Osteoblast (primary cell): ENCODE data around the gene CD109. TPM values are rescaled to one million over a fixed set of nuclear protein-coding genes. Genes with fewer than 3 reads are reported as not detected.
A peak's percentile ranks its signal among the peaks of the same experiment; 100 is the strongest.

Source experiments
- DNase-seq: peaks from one replicate; pipeline ENCODE4 v3.0.0; 2011; ENCODE audit warnings: low spot score, mixed read lengths; ENCODE audit not compliant: insufficient read length; ENCODE audit errors: missing footprints
- H2AFZ ChIP-seq: 2 replicates; pipeline ENCODE4 v1.6.0; 2011; ENCODE audit warnings: mild to moderate bottlenecking, low read length
- H3K27ac ChIP-seq: 2 replicates; pipeline ENCODE4 v1.5.1; 2011; ENCODE audit warnings: mild to moderate bottlenecking, low read depth, low read length, moderate library complexity
- H3K27me3 ChIP-seq: 2 replicates; pipeline ENCODE4 v1.6.0; 2012; ENCODE audit warnings: mild to moderate bottlenecking, control low read depth, inconsistent platforms, low read length, moderate library complexity; ENCODE audit not compliant: insufficient read depth
- H3K36me3 ChIP-seq: 2 replicates; pipeline ENCODE4 v1.5.1; 2011; ENCODE audit warnings: mild to moderate bottlenecking, low read length, control low read depth, moderate library complexity; ENCODE audit not compliant: insufficient read depth
- H3K4me1 ChIP-seq: 2 replicates; pipeline ENCODE4 v1.5.1; 2011; ENCODE audit warnings: mild to moderate bottlenecking, low read length, control low read depth, moderate library complexity; ENCODE audit not compliant: insufficient read depth
- H3K4me2 ChIP-seq: 2 replicates; pipeline ENCODE4 v1.6.0; 2011; ENCODE audit warnings: mild to moderate bottlenecking, low read length; ENCODE audit not compliant: insufficient read depth
- H3K4me3 ChIP-seq: fragments of 200-600 bp; sonication (generic); 3 replicates; pipeline ENCODE4 v1.5.1; 2012; ENCODE audit warnings: mild to moderate bottlenecking, low read length, inconsistent platforms; ENCODE audit not compliant: insufficient read depth
- H3K79me2 ChIP-seq: 2 replicates; pipeline ENCODE4 v1.6.0; 2012; ENCODE audit warnings: mild to moderate bottlenecking, low read length, control low read depth, inconsistent platforms; ENCODE audit not compliant: insufficient read depth
- H3K9me3 ChIP-seq: 2 replicates; pipeline ENCODE4 v1.5.1; 2011; ENCODE audit warnings: low read depth, low read length, control low read depth
- H4K20me1 ChIP-seq: 2 replicates; pipeline ENCODE4 v1.6.0; 2012; ENCODE audit warnings: mild to moderate bottlenecking, low read length, control low read depth; ENCODE audit not compliant: insufficient read depth
- total RNA-seq: library from RNA; depleted of rRNA; stranded (reverse); fragments of >200 nt; gene quantifications from 2 replicates; pipeline ENCODE4 v1.2.3, GENCODE V29; 2012
- TF ChIP-seq, protein P1 (sequence below): IDR thresholded peaks from 2 replicates; pipeline ENCODE4 v1.5.1; 2011; ENCODE audit warnings: mild to moderate bottlenecking, low read depth, low read length, moderate library complexity; ENCODE audit errors: extremely low read depth

Gene CD109
- total RNA-seq, 1 donor = 93.4 TPM

DNA sequence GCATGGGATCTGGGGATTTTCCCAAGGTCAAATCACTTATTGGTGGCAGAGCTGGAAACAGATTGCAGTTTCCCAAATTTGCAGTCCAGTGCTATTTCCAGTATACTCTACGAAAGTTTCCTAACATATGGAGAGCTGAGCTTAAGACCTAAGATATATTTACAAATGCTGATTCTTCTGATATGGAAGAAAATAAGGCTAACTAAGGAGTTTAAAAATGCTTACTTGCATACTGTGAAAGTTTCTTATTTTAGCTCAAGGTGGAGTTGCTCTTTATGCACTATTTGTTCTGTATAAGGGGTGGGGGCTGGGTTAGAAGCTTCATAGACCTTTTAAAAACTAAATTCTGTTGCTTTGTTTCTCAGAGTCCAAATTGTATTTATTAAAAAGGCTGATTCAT lies 7.5 kb downstream of the CD109 start:
- no peaks in the 10 kb centered on the region for H4K20me1 ChIP-seq
- peak overlapping the region; percentile 67 for H3K27ac ChIP-seq
- peak overlapping the region; percentile 16 for H3K4me2 ChIP-seq
- no peak for DNase-seq
- H3K4me1 ChIP-seq = peaks cover 18% of the 10 kb centered on the region
- no peaks in the 10 kb centered on the region for H3K9me3 ChIP-seq
- H3K36me3 ChIP-seq = peaks cover 16% of the 10 kb centered on the region
- TF ChIP-seq, protein P1, sequence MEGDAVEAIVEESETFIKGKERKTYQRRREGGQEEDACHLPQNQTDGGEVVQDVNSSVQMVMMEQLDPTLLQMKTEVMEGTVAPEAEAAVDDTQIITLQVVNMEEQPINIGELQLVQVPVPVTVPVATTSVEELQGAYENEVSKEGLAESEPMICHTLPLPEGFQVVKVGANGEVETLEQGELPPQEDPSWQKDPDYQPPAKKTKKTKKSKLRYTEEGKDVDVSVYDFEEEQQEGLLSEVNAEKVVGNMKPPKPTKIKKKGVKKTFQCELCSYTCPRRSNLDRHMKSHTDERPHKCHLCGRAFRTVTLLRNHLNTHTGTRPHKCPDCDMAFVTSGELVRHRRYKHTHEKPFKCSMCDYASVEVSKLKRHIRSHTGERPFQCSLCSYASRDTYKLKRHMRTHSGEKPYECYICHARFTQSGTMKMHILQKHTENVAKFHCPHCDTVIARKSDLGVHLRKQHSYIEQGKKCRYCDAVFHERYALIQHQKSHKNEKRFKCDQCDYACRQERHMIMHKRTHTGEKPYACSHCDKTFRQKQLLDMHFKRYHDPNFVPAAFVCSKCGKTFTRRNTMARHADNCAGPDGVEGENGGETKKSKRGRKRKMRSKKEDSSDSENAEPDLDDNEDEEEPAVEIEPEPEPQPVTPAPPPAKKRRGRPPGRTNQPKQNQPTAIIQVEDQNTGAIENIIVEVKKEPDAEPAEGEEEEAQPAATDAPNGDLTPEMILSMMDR = no peak
- no peaks in the 10 kb centered on the region for H3K27me3 ChIP-seq
- H2AFZ ChIP-seq = no peak overlapping the region
- H3K4me3 ChIP-seq = no peak overlapping the region
- H3K79me2 ChIP-seq = peaks cover 54% of the 10 kb centered on the region

DNA sequence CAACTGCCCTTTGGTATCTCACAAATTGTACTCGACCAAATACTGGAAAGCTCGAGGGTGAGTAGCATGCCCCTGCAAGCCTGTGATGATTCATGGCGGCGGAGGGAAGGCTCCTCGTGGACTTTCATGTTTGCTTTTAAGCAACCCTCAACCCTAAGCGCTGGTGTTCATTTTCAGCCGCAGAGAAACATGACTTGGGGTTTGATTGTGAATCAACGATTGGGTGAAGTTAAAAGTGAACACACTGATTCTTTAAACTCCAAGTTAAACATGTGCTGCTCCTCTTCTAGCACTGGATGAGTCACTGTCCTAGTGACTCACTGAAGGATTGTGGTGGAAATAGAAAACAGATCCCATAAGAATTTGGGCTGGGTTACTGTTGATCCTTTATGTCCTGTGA lies 8.3 kb downstream of the CD109 start:
- no peaks in the 10 kb centered on the region for H3K9me3 ChIP-seq
- H3K27me3 ChIP-seq = no peaks in the 10 kb centered on the region
- peaks cover 8% of the 10 kb centered on the region for H3K36me3 ChIP-seq
- no peaks in the 10 kb centered on the region for H4K20me1 ChIP-seq
- DNase-seq = peak; percentile 87
- H3K4me3 ChIP-seq = no peak overlapping the region
- H3K27ac ChIP-seq = peak overlapping the region; percentile 67
- peaks cover 18% of the 10 kb centered on the region for H3K4me1 ChIP-seq
- peaks cover 49% of the 10 kb centered on the region for H3K79me2 ChIP-seq
- TF ChIP-seq, protein P1 = no peak
- peak overlapping the region; percentile 16 for H3K4me2 ChIP-seq
- H2AFZ ChIP-seq = no peak overlapping the region

DNA sequence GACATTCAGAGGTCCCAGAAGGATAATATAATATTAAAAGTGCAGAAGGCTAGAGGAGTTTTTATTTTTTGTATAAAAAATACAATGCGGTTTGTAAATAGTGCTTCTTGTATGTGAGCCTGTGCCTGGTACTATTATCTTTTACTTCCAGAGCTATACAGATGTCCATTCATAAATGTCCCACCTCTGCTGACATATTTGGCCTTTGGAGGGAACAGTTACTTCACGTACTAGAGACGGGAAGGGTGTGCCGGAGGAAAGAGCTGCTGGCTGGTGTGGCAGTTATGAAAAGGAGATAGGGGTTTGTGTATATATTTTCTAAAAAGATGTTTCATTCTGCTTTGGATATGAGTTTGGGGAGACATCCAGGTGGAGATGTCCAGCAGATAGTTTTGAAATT lies 8.8 kb downstream of the CD109 start:
- H2AFZ ChIP-seq = no peak overlapping the region
- H4K20me1 ChIP-seq = no peaks in the 10 kb centered on the region
- peak overlapping the region; percentile 16 for H3K4me2 ChIP-seq
- no peak overlapping the region for H3K4me3 ChIP-seq
- TF ChIP-seq, protein P1 = no peak
- peaks cover 43% of the 10 kb centered on the region for H3K79me2 ChIP-seq
- no peak for DNase-seq
- H3K4me1 ChIP-seq = peaks cover 18% of the 10 kb centered on the region
- no peaks in the 10 kb centered on the region for H3K9me3 ChIP-seq
- peak overlapping the region; percentile 67 for H3K27ac ChIP-seq
- no peaks in the 10 kb centered on the region for H3K27me3 ChIP-seq
- peaks cover 8% of the 10 kb centered on the region for H3K36me3 ChIP-seq

DNA sequence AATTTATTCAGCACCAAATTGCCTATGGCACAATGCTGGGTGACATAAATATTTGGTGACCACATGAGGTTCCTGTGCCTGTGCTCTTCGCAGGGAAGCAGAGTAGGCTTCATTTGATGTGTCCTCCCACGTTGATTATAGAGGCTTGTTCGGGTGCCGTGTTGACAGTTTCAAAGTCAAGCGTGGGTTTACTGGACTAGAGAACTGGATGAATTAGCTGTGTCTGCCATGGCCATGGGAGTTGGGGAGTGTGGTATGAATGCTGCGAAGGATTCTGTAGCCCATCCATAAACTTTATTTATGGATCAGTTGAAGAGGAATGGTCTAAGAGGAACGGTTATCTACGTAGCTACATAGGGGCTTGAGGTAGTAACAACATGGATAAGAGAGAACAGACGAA lies 11.0 kb downstream of the CD109 start:
- Histone ChIP-seq H3K4me3 (no peak overlapping the region), H3K9me3 (no peaks in the 10 kb centered on the region), H3K4me1 (peaks cover 18% of the 10 kb centered on the region), H3K27me3 (no peaks in the 10 kb centered on the region), H3K79me2 (peaks cover 31% of the 10 kb centered on the region), H2AFZ (no peak overlapping the region), H3K27ac (no peak overlapping the region), H4K20me1 (no peaks in the 10 kb centered on the region), H3K36me3 (peaks cover 3% of the 10 kb centered on the region), H3K4me2 (no peak overlapping the region)
- DNase-seq = no peak
- TF ChIP-seq, protein P1 = no peak
